ENCODE measurements around the gene SP140L.
A peak's percentile ranks its signal among the peaks of the same experiment; 100 is the strongest.

Gene SP140L

DNA sequence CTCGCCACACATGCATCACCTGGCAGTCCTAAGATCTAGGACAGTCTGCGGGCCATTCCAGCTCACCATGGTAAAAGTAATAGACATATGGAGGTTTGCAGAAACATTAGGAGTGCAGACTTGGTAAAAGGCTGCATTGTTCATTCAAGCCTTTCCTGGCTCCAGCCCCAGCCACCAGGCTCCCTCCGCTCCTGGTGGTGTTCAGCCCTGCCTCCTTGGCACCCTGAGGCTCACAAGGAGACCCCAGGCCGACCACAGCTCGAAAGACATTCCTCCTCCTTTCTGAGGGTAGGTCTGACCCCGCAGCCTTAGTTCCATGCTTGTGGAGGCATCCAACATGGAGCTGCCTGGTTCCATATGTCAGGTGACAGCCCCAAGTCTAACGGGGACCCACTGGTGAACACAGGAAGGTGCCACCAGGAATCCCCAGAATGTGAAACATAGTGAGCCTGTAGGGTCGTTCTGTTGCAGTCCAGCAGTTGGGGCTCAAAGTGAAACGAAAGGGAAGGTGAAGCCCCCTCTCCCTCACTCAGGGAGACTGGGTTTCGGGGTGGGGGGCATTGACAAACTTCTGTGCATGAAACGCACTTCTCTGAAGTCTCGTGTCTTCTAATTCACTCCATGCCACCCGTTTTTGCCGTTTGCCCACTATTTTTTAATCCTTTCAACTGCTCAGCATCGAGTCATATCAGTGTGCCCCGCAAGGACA lies 84.0 kb downstream of the SP140L start:
- peak; percentile 22 for DNase-seq (ENCODE audit: low spot score)
- in situ Hi-C loops (cut with MboI; ENCODE audit: low sequenced_read_pairs, unreplicated experiment) = loop anchor here (10.0 kb wide), 2 partner anchors 184 to 206 kb away; no protein-coding TSS in a partner anchor
- TF ChIP-seq, protein P1, sequence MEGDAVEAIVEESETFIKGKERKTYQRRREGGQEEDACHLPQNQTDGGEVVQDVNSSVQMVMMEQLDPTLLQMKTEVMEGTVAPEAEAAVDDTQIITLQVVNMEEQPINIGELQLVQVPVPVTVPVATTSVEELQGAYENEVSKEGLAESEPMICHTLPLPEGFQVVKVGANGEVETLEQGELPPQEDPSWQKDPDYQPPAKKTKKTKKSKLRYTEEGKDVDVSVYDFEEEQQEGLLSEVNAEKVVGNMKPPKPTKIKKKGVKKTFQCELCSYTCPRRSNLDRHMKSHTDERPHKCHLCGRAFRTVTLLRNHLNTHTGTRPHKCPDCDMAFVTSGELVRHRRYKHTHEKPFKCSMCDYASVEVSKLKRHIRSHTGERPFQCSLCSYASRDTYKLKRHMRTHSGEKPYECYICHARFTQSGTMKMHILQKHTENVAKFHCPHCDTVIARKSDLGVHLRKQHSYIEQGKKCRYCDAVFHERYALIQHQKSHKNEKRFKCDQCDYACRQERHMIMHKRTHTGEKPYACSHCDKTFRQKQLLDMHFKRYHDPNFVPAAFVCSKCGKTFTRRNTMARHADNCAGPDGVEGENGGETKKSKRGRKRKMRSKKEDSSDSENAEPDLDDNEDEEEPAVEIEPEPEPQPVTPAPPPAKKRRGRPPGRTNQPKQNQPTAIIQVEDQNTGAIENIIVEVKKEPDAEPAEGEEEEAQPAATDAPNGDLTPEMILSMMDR (IDR thresholded peaks at IDR 0.05; ENCODE audit: borderline replicate concordance, control extremely low read depth, extremely low read depth, insufficient read depth, missing control alignments) = no peak

GRCh38 chr2:230411570-230412370 lies 84.8 kb downstream of the SP140L start:
- TF ChIP-seq, protein P1 (IDR thresholded peaks at IDR 0.05; ENCODE audit: borderline replicate concordance, control extremely low read depth, extremely low read depth, insufficient read depth, missing control alignments) = no peak
- DNase-seq (ENCODE audit: low spot score) = peak; percentile 86
- in situ Hi-C loops (cut with MboI; ENCODE audit: low sequenced_read_pairs, unreplicated experiment) = loop anchor here (10.0 kb wide), 2 partner anchors 183 to 207 kb away; no protein-coding TSS in a partner anchor

GRCh38 chr2:230412371-230412711 lies 85.3 kb downstream of the SP140L start:
- in situ Hi-C loops (cut with MboI; ENCODE audit: low sequenced_read_pairs, unreplicated experiment) = loop anchor here (10.0 kb wide), 2 partner anchors 182 to 208 kb away; no protein-coding TSS in a partner anchor
- TF ChIP-seq, protein P1 (IDR thresholded peaks at IDR 0.05; ENCODE audit: borderline replicate concordance, control extremely low read depth, extremely low read depth, insufficient read depth, missing control alignments) = no peak
- DNase-seq (ENCODE audit: low spot score) = no peak

DNA sequence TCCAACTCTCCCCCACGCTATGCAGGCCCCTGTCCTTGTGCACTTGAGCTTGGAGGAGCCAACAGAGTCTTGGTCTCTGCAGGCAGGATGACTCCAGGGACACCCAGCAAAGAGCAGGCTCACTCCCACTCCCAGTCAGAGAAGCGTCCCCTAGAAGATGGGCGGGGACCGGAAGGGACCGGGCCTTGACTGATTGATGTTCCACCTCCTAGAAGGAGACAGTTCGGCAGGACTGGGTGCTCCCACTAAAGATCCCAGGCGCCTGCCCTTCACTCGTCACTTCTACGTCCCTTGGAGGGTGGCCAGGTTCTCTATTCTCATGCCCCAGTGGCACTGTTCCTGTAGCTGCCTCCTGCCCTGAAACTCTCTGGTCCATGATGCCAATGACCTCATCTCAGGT lies 85.9 kb downstream of the SP140L start:
- DNase-seq (ENCODE audit: low spot score) = no peak
- in situ Hi-C loops (cut with MboI; ENCODE audit: low sequenced_read_pairs, unreplicated experiment) = loop anchor here (10.0 kb wide), 2 partner anchors 182 to 208 kb away; no protein-coding TSS in a partner anchor
- TF ChIP-seq, protein P1 (IDR thresholded peaks at IDR 0.05; ENCODE audit: borderline replicate concordance, control extremely low read depth, extremely low read depth, insufficient read depth, missing control alignments) = no peak

DNA sequence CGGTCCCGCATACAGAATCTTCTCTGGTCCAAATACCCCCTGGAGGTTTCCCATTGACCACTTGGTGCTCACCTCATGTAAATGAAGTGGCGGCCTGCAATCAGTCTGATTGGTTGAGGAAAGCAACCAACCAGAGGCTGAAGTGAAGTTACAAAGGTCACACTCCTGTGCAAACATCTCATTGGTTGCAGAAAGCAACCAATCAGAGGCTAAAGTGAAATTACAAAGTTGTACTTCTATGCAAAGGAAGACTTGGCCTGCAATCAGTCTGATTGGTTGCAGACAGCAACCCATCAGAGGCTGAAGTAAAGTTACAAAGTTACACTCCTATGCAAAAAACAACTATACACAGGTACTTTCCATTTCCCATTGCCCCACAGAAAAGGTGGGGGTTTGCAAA lies 86.5 kb downstream of the SP140L start:
- in situ Hi-C loops (cut with MboI; ENCODE audit: low sequenced_read_pairs, unreplicated experiment) = loop anchor here (10.0 kb wide), 2 partner anchors 181 to 209 kb away; no protein-coding TSS in a partner anchor
- TF ChIP-seq, protein P1 (IDR thresholded peaks at IDR 0.05; ENCODE audit: borderline replicate concordance, control extremely low read depth, extremely low read depth, insufficient read depth, missing control alignments) = no peak
- no peak for DNase-seq (ENCODE audit: low spot score)

- DNase-seq (ENCODE audit: low spot score) = no peak
- in situ Hi-C loops (cut with MboI; ENCODE audit: low sequenced_read_pairs, unreplicated experiment) = loop anchor here (10.0 kb wide), 2 partner anchors 180 to 210 kb away; no protein-coding TSS in a partner anchor
Observed at GRCh38 chr2:230414302-230414701, 87.3 kb downstream of the SP140L start.

More at GRCh38 chr2:230414302-230414701, 87.3 kb downstream of the SP140L start:
- TF ChIP-seq, protein P1 (IDR thresholded peaks at IDR 0.05; ENCODE audit: borderline replicate concordance, control extremely low read depth, extremely low read depth, insufficient read depth, missing control alignments) = no peak
